GM18870 (cell line): Measurements from ENCODE around the gene PSMC3.

Experiments used
- ATAC-seq: cut with Tn5 transposase; IDR thresholded peaks from one replicate; pipeline ENCODE4 v1.9.1; 2021; ENCODE audit warnings: moderate library complexity; ENCODE audit not compliant: unreplicated experiment

The PSMC3 gene

DNA sequence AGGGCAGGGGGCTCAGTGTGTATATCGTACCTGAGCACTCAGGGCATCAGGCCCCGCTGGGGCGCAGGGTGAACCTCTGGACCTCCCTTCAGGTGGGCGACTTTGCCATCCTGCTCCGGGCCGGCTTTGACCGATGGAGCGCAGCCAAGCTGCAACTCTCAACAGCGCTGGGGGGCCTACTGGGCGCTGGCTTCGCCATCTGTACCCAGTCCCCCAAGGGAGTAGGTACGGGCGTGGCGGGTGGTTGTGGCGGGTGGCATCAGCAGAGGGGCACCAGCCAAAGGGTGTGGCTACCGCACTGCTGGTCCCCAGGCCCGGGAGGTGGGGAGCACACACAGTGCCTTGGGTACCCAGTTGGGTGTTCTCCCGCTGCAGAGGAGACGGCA lies 11.6 kb downstream of the PSMC3 start:
- no peak for ATAC-seq

DNA sequence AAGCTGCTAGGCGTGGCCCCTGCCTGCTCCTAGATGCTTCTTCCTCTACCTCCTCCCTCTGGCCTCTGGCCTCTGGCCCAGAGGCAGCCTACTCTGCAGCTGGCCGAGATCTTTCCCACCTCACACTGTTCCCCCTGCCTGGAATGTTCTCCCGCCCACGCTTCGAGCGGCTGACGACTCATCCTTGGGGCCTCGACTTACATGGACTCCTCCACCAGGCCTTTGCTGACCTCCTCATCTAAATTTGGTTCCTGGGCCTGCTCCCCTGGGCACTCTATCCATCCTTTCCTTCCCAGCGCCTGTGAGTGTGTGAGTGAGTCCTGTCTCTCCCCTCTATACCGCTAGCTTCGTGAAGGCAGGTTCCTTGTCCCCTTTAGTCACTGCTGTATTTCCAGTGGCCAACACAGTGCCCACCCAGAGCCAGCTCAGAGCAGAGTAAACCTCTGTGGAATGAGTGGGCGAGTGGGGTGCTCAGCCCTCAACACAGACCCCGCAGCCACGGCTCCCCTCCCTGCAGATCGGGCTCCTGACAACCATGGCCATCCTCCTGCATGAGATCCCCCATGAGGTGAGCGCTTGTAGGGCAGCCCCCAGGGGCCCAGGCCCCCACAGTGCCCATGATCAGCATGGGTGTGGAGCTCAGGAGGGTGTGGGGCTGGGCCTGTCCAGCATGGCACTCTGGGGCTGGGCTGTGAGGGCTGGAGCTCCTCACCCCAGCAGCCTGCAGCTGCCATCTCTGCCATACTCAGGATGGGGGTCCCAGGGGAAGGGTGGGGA lies 12.1 kb downstream of the PSMC3 start:
- ATAC-seq = no peak

DNA sequence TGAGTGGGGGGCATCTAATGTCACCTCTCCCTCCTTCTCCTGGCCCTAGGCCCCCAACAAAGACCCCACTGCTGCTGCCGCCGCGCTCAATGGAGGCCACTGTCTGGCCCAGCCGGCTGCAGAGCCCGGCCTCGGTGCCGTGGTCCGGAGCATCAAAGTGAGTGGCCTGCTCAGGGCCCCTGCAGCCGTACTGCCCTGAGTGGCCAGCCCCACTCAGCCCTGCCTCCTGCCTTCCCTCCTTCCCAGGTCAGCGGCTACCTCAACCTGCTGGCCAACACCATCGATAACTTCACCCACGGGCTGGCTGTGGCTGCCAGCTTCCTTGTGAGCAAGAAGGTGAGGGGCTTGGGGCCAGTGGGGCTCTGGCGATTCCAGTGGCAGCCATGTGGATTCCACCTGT lies 12.9 kb downstream of the PSMC3 start:
- ATAC-seq = no peak

DNA sequence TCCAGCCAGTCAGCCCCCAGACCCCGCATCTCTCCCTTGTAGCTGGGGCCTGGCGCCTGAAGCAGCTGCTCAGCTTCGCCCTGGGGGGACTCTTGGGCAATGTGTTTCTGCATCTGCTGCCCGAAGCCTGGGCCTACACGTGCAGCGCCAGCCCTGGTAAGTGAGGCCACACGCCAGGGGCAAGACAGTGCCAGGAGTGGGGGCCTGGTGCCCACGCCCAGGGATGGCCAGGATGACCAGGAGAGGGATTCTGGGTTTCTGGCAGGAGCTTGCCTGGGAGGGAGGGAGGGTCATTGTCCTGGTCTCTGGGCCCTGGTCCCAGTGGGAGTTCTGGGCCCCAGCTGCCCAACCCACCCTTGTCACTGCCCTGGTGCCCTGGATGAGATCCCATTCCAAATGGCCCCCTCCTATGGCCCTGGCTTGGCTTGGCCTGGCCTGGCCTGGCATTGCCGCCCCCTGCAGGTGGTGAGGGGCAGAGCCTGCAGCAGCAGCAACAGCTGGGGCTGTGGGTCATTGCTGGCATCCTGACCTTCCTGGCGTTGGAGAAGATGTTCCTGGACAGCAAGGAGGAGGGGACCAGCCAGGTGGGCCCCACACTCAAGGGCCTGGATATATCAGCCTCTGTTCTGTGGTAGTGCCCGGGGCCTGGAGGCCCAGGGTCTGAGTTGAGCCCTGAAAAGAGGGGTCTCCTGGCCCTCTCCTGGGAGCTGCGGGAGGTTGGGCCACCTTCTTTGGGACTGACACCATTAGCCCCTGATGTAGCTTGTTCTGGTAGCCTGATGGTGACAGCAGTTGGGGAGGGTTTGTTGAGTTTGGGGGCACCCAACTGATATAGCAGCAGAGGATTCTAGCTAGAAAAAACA lies 14.1 kb downstream of the PSMC3 start:
- no peak for ATAC-seq

DNA sequence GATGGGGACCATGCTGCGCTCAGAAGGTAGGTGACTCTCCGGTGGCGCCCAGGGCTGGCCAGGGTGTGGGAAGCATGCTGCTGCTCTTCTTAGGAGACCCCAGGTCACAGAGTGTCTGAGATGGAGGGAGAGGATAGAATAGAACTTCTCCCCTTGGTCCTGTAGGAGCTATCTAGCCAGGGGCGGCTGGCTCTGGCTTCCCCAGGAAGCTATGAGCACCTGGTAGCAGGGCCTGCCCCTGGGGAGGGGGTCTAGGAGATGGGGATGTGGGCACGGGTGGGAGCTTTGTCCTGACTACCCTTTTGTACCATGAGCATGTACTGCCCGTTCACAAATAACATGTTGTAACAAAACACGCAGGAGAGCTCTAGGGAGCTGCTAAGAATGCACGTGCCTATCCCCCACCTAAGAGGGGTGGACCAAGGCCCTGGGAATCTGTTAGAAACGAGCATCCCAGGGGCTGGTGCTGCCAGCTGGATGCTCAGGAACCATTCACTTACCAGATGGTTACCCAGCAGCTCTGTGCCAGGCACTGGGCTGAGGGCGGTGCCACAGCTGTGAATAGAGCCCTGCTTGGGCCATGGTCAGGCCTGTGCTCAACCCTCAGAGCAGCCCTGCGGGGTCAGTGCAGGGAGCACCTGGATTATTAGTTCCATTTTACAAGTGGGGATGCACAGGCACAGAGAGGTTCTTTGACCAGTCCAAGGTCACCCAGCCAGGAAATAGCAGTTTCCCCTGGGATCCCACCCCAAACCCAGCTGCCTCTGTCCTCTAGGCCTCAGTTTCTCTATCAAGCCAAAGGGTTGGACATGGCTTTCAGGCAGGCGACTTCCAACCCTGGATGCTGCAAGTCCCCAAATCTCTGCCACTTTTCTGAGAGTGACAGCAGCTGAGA lies 15.6 kb downstream of the PSMC3 start:
- no peak for ATAC-seq

DNA sequence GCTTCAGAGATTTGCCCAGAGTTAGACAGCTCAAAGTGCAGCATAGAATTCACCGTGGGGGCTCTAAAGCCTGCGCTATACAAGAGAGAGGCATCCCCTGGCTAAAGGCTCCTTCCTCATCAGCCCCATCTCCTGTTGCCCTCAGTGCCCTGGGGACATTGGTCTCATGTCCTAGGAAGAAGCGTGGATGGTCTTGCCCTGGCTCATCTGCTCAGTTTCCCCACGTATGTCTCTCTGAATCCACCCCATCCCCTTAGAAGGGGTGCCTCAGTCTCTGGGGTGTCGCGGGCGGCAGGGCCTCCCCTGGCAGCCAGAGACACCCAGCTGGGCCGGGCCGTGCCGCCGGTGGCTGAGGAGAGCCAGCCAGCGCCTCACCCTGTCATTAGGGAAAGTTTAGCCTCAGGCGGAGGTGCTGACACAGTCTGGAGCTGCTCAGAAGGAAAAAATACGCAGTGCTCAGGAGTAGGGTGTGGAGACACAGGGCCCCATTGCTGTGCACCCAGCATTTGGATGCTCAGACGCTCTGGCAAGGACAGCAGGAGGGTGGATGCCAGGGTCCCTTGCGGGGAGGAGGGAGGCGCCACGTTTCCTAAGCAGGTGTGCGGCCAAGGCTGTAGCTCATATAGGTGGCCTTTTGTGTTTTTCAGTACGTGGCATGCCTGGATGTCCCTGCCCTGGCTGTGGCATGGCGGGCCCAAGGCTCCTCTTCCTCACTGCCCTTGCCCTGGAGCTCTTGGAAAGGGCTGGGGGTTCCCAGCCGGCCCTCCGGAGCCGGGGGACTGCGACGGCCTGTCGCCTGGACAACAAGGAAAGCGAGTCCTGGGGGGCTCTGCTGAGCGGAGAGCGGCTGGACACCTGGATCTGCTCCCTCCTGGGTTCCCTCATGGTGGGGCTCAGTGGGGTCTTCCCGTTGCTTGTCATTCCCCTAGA lies 16.5 kb downstream of the PSMC3 start:
- no peak for ATAC-seq

DNA sequence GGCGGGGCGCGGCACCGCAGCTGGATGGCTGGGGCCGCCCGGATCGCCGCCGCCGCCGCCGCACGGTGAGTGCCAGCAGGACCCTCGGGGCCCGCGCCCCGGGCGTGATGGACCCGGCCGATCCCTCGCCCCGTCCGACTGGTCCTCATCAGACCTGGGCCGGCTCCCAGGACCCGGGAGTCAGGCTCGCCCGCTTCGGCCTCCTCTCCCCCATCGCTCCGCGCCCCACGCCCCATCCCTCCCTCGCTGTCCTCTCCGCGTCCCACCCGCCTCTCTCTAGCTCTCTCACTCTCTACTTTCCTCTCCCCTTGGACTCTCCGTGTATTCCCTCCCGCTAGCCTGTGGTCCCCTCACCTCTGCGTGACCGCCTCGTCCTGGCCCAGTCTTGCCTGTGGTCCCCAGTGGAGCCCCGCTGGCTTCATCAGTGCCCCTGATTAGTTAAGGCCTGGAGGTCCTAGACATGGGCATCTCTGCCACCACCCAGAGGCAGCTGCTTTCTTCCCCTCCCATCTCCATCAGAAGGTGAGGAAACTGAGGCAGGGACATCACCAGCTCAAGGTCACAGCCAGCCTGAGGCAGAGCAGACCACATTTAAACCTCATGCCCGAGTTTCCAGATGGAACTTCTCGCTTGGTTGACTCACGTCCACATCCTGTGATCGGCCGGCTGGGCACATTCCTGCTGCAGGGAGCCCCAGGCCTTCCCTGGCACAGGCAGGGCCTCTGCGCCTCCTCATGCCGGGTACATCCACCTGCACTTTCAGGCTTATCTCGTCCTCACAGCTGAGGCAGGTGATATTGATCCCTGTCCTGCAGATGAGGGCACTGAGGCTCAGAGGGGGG lies 17.4 kb downstream of the PSMC3 start:
- peak; percentile 1 for ATAC-seq

DNA sequence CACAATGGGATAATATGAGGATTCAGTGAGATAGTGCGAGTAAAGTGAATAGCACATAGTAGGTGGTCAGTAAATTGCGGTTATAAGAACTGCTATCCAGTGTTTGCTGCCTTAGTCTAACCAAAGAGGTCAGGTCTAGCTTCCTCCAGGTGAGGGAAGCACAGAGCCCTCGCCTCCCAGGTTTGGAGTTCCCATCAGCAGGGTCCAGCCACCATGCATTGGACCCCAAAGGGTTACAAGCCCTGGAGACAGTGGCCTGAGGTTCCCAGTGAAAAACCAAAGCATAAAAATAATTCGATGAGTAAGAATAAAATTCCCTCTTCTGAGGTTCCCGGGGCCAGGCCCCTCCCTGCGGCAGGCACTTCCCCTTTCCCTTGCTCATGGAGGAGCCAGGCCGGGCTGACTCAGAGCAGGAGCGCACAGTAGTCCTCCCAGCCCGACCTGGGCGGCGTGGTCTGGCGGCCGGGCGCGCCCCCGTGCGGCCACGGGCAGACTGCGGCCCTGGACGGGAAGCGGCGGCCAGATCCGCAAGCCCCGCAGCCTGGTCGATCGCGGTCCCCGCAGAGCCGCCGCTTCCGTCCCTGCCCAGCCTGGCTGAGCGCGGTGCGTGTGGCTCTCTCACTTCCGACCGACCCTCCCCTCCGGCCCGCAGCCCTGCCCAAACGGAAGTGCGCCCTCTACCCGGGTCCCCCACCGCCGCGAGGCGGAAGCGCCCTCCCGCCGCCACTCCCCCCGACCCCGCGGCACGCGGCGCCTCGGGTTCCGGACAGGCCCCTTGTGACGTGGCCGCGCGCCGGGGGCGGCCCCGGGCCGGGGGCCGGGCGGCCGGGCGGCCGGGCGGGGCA lies 18.3 kb downstream of the PSMC3 start, which contains the start of gene SLC39A13:
SLC39A13 (plus strand) TSS at position 845 of the 845 bp plus-strand sequence. CDS start 1,505 bp downstream, outside the sequence.
- ATAC-seq = peak; percentile 65

DNA sequence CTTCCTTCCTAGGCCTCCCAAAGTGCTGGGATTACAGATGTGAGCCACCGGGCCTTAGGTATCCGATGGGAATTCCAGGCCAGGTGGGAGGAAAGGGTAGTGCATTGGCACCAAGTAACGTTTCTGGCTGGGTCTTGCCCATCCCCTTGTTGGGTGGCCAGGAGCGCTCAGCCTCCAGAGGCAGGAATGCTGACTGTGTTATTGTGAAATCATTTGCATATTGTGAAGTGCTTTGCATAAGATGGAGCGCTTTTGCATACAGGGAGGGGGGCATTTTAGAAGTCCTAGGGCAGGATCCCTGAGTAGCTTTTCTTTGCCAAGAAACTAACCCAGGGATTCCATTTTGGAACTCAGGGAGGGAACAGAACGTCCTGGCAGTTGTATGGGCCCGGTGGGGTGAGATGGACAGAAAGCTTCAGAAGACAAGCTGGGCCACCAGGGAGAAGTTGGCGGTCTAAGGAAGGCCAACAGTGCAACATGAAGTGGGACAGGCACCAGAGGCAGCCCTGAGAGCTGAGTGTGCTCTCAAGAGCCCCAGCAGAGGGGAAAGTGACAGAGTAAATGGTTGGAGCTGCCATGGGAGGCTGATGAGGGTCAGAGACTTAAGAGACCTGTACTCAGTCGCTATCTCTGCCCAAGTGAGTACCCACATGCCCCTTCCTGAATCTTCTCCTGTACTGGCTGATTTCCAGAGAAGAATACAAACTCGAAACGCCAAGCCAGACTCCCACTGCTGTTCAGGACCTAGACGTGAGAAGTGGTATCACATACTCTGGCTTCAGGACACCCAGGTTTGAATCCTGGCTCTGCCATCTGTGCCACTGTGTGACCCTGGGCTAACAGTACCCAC lies 19.1 kb downstream of the PSMC3 start:
- ATAC-seq = peak; percentile 1

DNA sequence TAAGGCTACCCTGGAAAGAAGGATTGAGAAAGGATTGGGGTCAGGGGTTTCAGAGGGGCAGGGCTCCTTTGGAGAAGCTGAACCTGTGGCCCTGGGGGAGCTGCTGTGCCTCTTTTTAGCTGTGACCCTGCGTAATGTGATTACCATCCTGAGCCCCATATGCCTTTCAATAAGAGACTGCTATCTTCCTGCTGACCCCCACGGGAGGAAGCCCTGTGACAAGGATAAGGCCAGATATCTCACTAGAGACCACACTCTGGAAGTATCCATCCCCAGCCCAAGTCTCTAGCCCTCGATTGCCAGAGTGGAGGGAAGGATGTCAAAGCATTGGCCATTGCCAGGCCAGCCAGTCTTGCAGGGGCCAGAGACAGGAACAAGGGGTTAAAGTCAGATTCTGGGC lies 22.7 kb downstream of the PSMC3 start:
- ATAC-seq = no peak

DNA sequence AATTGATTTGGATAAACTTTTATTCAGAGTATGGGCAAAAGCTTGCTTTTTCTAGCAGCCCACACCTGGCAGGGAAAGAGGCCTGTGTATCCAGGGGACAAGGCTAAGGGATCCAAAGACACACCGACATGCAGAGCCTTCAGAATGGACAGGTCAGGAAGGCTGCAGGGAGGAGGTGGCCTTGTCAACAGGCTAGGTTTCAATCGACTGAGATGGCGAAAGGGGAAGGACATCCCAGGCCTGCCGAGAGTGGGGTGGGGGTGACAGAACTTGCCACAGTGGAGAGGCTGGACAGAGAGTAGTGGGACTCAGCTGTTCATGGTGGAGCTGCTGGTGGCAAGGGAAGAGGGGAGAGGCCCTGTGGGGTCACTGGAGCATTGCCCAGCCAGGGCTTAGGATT lies 23.1 kb downstream of the PSMC3 start:
- no peak for ATAC-seq

DNA sequence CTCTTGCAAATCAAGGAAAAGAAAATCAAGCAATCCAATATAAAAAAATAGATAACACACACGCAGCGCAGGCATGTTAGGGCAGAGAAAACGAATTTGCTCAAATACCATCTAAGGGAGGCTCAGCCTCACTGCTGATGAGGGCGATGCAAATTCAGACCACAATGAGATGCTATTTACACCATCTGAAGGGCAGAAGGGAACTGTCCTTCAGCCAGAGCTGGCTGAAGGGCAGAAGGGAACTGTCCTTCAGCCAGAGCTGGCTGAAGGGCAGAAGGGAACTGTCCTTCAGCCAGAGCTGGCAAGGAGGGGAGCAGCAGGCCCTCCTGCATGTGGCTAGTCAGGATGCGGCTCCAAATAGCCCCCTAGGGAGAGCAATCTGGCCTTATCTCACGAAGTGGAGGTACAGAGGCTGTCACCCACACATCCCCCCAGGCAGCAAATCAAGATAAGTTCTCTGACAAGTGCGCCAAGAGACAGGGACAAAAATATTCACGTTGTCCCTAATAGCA lies 25.4 kb downstream of the PSMC3 start:
- ATAC-seq = peak; percentile 77

DNA sequence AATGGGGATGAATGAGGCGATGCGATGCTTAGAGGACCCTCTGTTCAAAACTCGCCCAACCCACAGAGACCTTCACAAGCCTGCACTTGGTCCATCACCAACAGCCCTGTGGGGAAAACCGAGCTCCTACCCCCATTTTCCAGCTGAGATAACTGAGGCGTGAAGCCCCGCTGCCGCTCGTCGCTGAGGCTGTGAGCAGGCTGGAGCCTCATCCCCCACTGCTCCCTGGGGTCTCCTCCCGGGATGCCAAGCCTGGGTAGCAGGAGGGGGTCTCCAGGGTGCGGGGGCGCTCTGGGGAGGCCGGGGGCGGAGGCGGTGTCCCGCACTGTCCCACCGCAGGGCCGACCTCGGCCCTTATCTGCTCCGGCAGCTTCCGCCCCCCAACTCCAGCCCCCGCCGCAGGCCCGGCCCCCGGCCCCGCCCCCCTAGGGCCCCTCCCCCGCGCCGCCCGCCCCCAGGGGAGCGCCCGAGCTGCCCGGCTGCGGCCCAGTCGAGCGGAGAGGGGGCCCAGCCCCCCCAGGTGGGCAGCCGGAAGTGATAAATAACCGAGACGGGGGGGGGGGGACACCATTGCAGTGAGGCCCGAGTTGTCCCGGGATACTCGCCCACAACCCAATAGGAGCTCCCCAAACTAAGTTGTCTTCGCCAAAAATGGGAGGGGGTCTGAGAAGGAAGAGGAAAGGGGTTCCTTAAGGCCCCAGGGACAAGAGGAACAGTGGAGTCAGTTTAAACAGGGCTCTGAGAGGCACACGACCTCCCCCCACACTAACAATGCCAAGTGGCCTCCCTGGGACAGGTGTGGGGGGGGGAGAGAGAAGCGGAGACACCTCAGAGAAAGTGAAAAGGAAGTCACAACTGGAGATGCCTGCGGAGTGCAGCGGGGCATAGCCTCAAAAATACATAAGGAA lies 26.1 kb downstream of the PSMC3 start:
- ATAC-seq = peak; percentile 31

DNA sequence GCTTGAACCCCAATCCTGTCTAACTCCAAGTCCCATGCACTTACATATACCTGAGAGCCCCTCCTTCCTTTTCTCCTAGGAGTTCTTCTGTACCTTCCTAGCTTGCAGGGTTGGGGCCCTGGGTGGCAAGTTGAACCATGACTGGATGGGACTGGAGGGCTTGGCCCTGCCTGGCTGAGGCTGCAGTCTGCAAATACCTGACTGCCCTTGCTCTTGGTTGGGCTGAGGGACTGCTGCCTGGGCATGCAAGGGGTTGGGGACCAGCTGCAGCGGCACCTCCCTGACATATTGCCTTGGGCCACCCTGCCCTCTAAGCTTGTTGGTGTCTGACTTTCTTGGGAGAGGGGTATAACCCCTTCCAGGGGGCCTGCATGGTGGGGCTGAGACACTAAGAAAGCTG lies 27.7 kb downstream of the PSMC3 start:
- no peak for ATAC-seq

DNA sequence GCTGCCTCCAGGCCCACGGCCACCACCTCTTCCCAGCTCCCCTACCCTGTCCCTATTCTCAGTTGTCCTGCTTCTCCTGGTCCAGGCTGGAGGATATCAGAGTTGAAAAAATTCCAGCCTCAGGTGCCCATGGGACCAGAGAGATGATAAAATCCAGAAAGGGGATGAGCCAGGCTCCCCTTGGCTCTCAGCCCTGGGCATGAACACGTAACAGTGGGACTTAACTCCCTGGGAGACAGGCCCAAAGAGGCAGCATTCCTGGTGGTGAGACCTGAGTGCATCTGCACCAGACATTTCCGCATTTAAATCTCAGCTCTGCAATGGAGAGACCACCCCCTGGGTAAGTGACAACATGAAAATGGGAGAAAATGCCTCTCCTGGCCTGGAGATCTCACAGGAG lies 28.2 kb downstream of the PSMC3 start:
- ATAC-seq = no peak

DNA sequence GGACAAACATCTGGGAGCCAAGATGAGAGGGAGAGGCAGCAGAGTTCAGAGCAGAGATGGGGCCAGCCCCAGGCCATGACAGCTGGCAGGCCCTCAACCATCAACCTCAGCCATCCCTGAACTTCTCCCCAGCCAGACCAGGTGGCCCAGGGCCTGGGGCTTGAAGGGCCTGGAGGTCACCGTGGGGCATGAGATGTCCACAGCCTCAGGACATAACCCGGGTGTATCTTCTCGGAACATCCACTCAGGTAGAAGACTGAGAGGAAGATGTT lies 30.3 kb downstream of the PSMC3 start:
- ATAC-seq = no peak
